ENCODE measurements around the gene ADIPOR2. TPM values are rescaled to one million over a fixed set of nuclear protein-coding genes. Genes with fewer than 3 reads are reported as not detected.

ADIPOR2 gene
- total RNA-seq, 1 donor from 2014 or later = 43.0 TPM

GRCh38 chr12:1828856-1829255, 138.0 kb downstream of the ADIPOR2 start:
- H3K4me1 Mint-ChIP-seq = peaks cover 4% of the 10 kb centered on the region
- no peak overlapping the region for H3K4me3 Mint-ChIP-seq
- intact Hi-C loops (cut with micrococcal nuclease) = no loop called here
- H3K36me3 Mint-ChIP-seq (ENCODE audit: low read depth) = no peaks in the 10 kb centered on the region
- POLR2A ChIA-PET = no interaction called here
- DNase-seq (no peak), ATAC-seq (ENCODE audit: low read depth) (no peak)
- CTCF ChIA-PET = no interaction called here
- no peak overlapping the region for H3K27ac Mint-ChIP-seq
- no peak for TF ChIP-seq CTCF (IDR thresholded peaks at IDR 0.05)
- peaks cover 49% of the 10 kb centered on the region for H3K27me3 Mint-ChIP-seq
- H3K9me3 Mint-ChIP-seq = no peaks in the 10 kb centered on the region

- DNase-seq (no peak), ATAC-seq (ENCODE audit: low read depth) (no peak)
- POLR2A ChIA-PET = no interaction called here
- no peak overlapping the region for H3K4me3 Mint-ChIP-seq
- TF ChIP-seq CTCF (IDR thresholded peaks at IDR 0.05) = no peak
- no peak overlapping the region for H3K27ac Mint-ChIP-seq
- CTCF ChIA-PET = no interaction called here
- H3K4me1 Mint-ChIP-seq = peaks cover 4% of the 10 kb centered on the region
- no peaks in the 10 kb centered on the region for H3K36me3 Mint-ChIP-seq (ENCODE audit: low read depth)
- peaks cover 52% of the 10 kb centered on the region for H3K27me3 Mint-ChIP-seq
- intact Hi-C loops (cut with micrococcal nuclease) = no loop called here
- H3K9me3 Mint-ChIP-seq = no peaks in the 10 kb centered on the region
Measured at GRCh38 chr12:1829306-1829900, 138.5 kb downstream of the ADIPOR2 start.

- Mint-ChIP-seq H3K9me3 (no peaks in the 10 kb centered on the region), H3K27ac (no peak overlapping the region), H3K4me1 (peaks cover 4% of the 10 kb centered on the region), H3K27me3 (peaks cover 53% of the 10 kb centered on the region), H3K36me3 (ENCODE audit: low read depth) (no peaks in the 10 kb centered on the region), H3K4me3 (no peak overlapping the region)
- POLR2A ChIA-PET = no interaction called here
- CTCF ChIA-PET = no interaction called here
- ATAC-seq (ENCODE audit: low read depth) = no peak
- DNase-seq = no peak
- TF ChIP-seq CTCF (IDR thresholded peaks at IDR 0.05) = no peak
- intact Hi-C loops (cut with micrococcal nuclease) = no loop called here
Measured at GRCh38 chr12:1830401-1830845, 139.6 kb downstream of the ADIPOR2 start.

GRCh38 chr12:1830981-1831963, 140.4 kb downstream of the ADIPOR2 start:
- ChIA-PET CTCF (no interaction called here), POLR2A (no interaction called here)
- Mint-ChIP-seq H3K4me1 (peaks cover 4% of the 10 kb centered on the region), H3K27me3 (peaks cover 52% of the 10 kb centered on the region), H3K27ac (no peak overlapping the region), H3K36me3 (ENCODE audit: low read depth) (no peaks in the 10 kb centered on the region), H3K9me3 (no peaks in the 10 kb centered on the region), H3K4me3 (no peak overlapping the region)
- no peak for TF ChIP-seq CTCF (IDR thresholded peaks at IDR 0.05)
- intact Hi-C loops (cut with micrococcal nuclease) = no loop called here
- ATAC-seq (ENCODE audit: low read depth) = no peak
- DNase-seq = no peak

- no peak overlapping the region for H3K4me3 Mint-ChIP-seq
- no peak for TF ChIP-seq CTCF (IDR thresholded peaks at IDR 0.05)
- POLR2A ChIA-PET = no interaction called here
- DNase-seq = no peak
- no peaks in the 10 kb centered on the region for H3K9me3 Mint-ChIP-seq
- H3K36me3 Mint-ChIP-seq (ENCODE audit: low read depth) = no peaks in the 10 kb centered on the region
- no peak for ATAC-seq (ENCODE audit: low read depth)
- no peak overlapping the region for H3K27ac Mint-ChIP-seq
- H3K4me1 Mint-ChIP-seq = no peaks in the 10 kb centered on the region
- H3K27me3 Mint-ChIP-seq = peaks cover 49% of the 10 kb centered on the region
- intact Hi-C loops (cut with micrococcal nuclease) = no loop called here
- CTCF ChIA-PET = no interaction called here
Measured at GRCh38 chr12:1832801-1833595, 142.1 kb downstream of the ADIPOR2 start.

Data from activated B cell treated with CpG ODN at 0.5 μM for 24 hours (primary cell).